Measurements from ENCODE around the gene CNGB1.
"Not testable (repeated sequence)": the region's sequence is repeated elsewhere in the genome, so short reads cannot be mapped to it uniquely, and the experiment has no call there.

The CNGB1 gene

GRCh38 chr16:57926041-57926440, 44.9 kb downstream of the CNGB1 start:
- no peak for DNase-seq (ENCODE audit: low read depth)

- no peak for DNase-seq (ENCODE audit: low read depth)
Observed at GRCh38 chr16:57925310-57925709, 45.6 kb downstream of the CNGB1 start.

GRCh38 chr16:57924514-57924913, 46.4 kb downstream of the CNGB1 start:
- no peak for DNase-seq (ENCODE audit: low read depth)

GRCh38 chr16:57923841-57924240, 47.1 kb downstream of the CNGB1 start:
- no peak for DNase-seq (ENCODE audit: low read depth)

GRCh38 chr16:57923418-57923817, 47.5 kb downstream of the CNGB1 start:
- DNase-seq (ENCODE audit: low read depth): no peak

- no peak for DNase-seq (ENCODE audit: low read depth)
Observed at GRCh38 chr16:57920880-57921229, 50.1 kb downstream of the CNGB1 start.

GRCh38 chr16:57920215-57920879, 50.6 kb downstream of the CNGB1 start:
- no peak for DNase-seq (ENCODE audit: low read depth)

GRCh38 chr16:57918994-57919393, 51.9 kb downstream of the CNGB1 start:
- no peak for DNase-seq (ENCODE audit: low read depth)

- DNase-seq (ENCODE audit: low read depth): no peak
Observed at GRCh38 chr16:57918444-57918843, 52.5 kb downstream of the CNGB1 start.

- not testable (repeated sequence) for DNase-seq (ENCODE audit: low read depth)
Observed at GRCh38 chr16:57917929-57918328, 53.0 kb downstream of the CNGB1 start.

- not testable (repeated sequence) for DNase-seq (ENCODE audit: low read depth)
Observed at GRCh38 chr16:57917489-57917888, 53.4 kb downstream of the CNGB1 start.

- no peak for DNase-seq (ENCODE audit: low read depth)
Observed at GRCh38 chr16:57916735-57917438, 54.0 kb downstream of the CNGB1 start.

GRCh38 chr16:57915811-57916488, 55.0 kb downstream of the CNGB1 start:
- no peak for DNase-seq (ENCODE audit: low read depth)

GRCh38 chr16:57915267-57915666, 55.7 kb downstream of the CNGB1 start:
- DNase-seq (ENCODE audit: low read depth): no peak

GRCh38 chr16:57914244-57915173, 56.4 kb downstream of the CNGB1 start:
- no peak for DNase-seq (ENCODE audit: low read depth)

GRCh38 chr16:57912529-57913260, 58.2 kb downstream of the CNGB1 start:
- DNase-seq (ENCODE audit: low read depth): no peak

- no peak for DNase-seq (ENCODE audit: low read depth)
Observed at GRCh38 chr16:57911743-57912142, 59.2 kb downstream of the CNGB1 start.

- DNase-seq (ENCODE audit: low read depth): no peak
Observed at GRCh38 chr16:57910696-57911095, 60.2 kb downstream of the CNGB1 start.

GRCh38 chr16:57908409-57908987, 62.4 kb downstream of the CNGB1 start:
- no peak for DNase-seq (ENCODE audit: low read depth)

GRCh38 chr16:57906382-57907316, 64.3 kb downstream of the CNGB1 start:
- no peak for DNase-seq (ENCODE audit: low read depth)
